HG03442 (cell line): ENCODE measurements around the gene COLEC11.
"Not testable (repeated sequence)": the region's sequence is repeated elsewhere in the genome, so short reads cannot be mapped to it uniquely, and the experiment has no call there.

ENCODE experiments used
- ATAC-seq: cut with Tn5 transposase; IDR thresholded peaks from one replicate; pipeline ENCODE4 v1.9.1; 2021; ENCODE audit warnings: mild to moderate bottlenecking, moderate library complexity; ENCODE audit not compliant: unreplicated experiment

Gene COLEC11

GRCh38 chr2:3604207-3604877 lies 9.4 kb downstream of the COLEC11 start:
- ATAC-seq, result no peak

- peak; percentile 29 for ATAC-seq
Observed at GRCh38 chr2:3604991-3605961, 10.4 kb downstream of the COLEC11 start.

DNA sequence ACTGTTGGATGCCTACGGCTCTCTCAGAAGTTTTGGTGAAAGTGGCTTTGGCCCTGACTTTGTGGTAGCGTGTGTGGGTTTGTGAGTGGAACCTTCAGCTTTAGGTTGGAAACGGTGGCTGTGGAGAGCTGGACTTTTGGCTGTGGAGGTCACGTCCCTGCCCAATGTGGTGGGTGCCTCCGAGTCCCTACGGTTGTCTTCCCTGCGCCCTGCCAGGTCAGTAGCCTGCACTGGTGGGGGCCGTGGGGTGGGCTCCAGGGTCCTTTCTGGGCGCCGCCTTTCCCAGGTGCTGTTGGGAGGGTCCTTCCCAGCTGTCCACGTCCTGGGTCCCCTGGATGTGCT lies 11.1 kb downstream of the COLEC11 start:
- no peak for ATAC-seq

DNA sequence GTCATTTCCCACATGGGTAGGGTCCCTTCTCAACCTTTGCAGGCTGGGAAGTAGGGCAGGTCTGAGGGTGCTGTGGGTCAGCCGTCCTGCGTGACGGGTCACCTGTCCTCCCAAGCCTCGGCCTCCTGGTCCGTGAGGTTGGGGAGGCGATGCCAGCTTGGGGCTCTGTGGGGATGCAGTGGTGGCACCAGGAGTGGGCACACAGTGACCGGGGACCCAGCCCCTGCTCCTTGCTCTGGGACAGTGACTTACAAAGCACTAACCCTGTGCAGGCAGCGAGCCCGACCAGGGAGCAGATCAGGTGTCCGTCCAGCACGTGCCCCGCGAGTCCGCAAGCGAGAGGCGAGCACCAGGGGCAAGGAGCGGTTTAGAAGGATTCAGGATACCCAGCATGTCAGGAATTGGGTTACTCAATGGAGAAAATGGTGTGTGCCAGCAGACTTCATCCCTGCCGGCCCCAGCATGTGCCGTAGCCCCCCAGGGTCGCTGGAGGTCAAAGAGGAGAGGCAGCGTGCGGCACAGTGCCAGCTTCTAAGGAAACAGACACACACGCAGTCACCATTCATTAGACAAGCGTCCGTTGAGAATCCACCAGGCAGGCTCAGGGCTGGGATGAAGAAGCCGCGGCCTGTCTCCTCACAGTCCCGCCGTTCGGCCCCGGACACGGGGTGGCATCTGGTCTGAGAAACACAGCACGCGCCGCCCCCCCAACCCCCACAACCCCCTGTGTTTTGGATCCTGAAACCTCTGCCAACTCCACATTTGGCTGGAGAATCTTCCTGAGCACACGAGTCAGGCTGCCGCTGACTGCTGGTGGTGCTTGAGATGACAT lies 11.7 kb downstream of the COLEC11 start:
- ATAC-seq, result no peak

- peak; percentile 5 for ATAC-seq
Observed at GRCh38 chr2:3608373-3609278, 13.7 kb downstream of the COLEC11 start.

DNA sequence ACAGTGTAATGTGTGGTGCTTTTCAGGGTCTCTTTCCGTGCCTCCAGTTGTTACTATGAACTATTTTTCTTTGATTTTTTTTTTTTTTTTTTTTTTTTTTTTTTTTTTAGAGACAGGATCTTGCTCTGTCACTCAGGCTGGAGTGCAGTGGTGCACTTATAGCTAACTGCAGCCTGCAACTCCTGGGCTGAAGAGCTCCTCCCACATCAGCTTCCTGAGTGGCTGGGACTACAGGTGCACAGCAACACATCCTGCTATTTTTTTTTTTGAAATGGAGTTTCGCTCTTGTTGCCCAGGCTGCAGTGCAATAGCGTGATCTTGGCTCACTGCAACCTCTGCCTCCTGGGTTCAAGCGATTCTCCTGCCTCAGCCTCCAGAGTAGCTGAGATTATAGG lies 14.4 kb downstream of the COLEC11 start:
- peak; percentile 77 for ATAC-seq

DNA sequence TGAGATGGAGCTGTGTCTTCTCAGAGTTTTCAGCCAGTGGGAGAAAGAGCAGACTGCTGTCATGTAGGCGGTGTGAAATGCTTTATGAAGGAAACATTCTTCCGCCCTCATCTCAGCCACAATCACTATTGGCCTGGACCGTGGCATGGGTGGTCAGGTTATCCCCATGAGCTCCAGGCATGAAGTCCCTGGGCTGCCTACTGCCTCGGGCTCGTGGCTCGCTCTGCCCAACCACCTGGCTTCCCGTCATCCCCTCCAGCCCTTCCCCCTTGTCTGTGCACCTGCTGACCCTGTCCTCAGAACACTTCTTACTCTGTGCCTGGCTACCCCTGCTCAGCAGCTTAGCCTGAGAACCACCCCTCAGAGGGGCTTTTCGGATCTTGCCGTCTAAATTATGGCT lies 15.5 kb downstream of the COLEC11 start:
- ATAC-seq, result no peak

GRCh38 chr2:3610881-3611505 lies 16.1 kb downstream of the COLEC11 start:
- ATAC-seq, result no peak

- ATAC-seq, result no peak
Observed at GRCh38 chr2:3611589-3611988, 16.7 kb downstream of the COLEC11 start.

GRCh38 chr2:3612639-3613523 lies 18.0 kb downstream of the COLEC11 start:
- ATAC-seq, result no peak

DNA sequence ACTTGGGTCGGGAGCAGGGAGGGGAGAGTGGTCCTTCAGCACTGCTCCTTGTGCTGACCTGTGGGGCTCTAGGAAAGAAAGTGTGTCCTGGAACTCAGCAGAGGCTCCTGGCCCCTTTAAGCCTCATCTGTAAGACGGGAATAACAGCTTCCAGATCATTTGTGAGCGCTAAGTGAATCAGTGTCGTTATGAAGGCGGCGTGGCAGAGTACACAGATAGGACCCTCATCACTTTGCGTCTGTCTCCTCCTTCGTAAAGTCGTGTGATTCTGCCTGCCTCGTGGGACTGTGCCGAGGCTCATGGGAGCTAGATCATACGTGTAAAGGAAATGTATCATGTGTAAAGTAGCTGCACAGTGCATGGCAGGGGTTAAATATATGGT lies 18.6 kb downstream of the COLEC11 start:
- no peak for ATAC-seq

DNA sequence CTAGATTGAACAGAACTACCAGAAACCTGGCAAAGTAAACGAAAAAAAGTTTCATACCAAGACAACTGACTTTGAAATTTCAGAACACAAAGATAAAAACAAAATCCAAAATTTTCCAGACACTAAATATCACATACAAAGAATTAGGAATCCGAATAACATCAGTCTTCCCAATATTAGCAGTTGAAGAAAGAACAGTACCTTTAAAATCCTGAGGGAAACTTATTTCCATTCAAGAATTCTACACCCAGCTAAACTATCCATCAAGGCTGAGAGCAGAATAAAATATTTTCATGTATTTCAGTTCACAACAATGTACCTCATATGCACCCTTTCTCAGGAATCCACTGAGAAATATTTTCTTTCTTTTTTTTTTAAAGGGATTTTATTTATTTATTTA lies 19.8 kb downstream of the COLEC11 start:
- ATAC-seq, result not testable (repeated sequence)

DNA sequence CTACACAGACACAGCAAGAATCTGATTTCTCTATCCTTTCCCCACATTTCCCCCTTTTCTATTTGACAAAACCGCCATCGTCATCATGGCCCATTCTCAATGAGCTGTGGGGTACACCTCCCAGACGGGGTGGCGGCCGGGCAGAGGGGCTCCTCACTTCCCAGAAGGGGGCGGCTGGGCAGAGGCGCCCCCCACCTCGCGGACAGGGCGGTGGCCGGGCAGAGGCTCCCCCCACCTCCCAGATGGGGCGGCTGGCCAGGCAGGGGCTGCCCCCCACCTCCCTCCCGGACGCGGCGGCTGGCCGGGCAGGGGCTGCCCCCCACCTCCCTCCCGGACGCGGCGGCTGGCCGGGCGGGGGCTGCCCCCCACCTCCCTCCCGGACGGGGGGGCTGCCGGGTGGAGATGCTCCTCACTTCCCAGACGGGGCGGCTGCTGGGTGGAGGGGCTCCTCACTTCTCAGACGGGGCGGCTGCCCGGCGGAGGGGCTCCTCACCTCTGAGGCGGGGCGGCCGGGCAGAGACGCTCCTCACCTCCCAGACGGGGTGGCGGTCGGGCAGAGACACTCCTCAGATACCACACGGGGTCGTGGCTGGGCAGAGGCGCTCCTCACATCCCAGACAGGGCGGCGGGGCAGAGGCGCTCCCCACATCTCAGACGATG lies 20.8 kb downstream of the COLEC11 start:
- not testable (repeated sequence) for ATAC-seq

GRCh38 chr2:3616435-3617197 lies 21.7 kb downstream of the COLEC11 start:
- ATAC-seq, result not testable (repeated sequence)

DNA sequence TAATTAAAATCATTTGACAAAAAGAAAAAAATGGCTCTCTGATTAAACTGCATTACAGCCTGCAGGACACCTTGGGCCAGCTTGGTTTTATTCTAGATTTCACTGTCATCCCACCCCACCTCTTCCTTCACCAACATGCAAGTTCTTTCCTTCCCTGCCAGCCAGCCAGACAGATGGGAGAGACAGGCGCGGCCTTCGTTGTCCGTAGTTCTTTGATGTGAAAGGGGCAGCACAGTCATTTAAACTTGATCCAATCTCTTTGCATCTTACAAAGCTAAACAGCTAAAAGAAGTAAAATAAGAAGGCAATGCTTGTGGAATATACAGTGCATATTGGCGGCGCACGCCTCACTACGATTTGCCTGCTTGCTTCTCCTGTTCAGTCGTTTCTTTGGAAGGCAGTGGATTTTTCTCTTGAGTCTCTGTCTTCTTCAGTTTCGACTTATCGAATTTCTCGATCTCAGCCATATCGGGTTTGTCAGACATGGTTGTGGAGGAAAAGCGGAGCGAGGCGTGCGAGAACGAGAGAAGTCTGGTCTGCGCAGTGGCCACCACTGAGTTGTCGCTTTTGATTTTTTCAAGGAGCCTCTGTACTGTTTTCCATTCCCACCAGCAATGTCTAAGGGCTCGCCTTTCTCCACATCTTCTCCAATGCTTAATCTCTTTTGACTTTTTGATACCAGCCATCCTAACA lies 22.4 kb downstream of the COLEC11 start:
- ATAC-seq, result no peak

DNA sequence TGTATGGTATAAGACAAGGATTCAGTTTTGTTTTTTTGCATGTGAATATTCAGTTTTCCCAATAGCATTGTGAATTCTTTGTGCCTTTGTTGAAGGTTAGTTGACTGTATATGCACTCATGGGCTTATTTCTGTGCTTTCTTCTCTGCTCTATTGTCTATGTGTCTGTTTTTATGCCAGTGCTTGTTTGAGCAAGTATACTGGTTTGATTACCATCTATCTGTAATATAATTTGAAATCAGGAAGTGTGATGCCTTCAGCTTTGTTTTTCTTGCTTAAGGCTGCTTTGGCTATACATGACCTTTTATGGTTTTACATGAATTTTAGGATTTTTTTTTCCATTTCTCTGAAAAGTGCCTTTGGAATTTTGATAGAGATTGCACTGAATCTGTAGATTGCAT lies 23.5 kb downstream of the COLEC11 start:
- no peak for ATAC-seq

DNA sequence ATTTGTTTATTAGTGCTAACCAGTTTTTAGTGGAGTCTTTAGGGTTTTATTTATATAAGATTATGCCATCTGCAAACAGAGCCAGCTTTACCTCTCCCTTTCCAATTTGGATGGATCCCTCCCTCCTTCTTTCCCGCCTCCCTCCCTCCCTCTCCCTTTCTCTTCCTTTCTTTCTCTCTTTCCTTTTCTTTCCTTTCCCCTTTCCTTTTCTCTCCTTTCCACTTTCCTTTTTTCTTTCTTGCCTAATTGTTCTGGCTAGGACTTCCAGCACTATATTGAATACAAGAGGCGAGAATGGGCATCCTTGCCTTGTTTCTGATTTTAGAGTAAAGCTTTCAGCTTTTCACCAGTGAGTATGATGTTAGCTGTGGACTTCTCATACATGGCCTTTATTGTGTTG lies 24.1 kb downstream of the COLEC11 start:
- no peak for ATAC-seq
